Activated CD4-positive, alpha-beta T cell treated with anti-CD3 and anti-CD28 coated beads for 1 hour (primary cell): ENCODE measurements around the gene VAMP5.
"Not testable (repeated sequence)": the region's sequence is repeated elsewhere in the genome, so short reads cannot be mapped to it uniquely, and the experiment has no call there.

Source experiments
- DNase-seq: peaks from one replicate; pipeline ENCODE4 v3.0.0-alpha.2; 2020

VAMP5 gene

GRCh38 chr2:85584857-85585780 lies 888 bp downstream of the VAMP5 start:
- DNase-seq, result no peak

DNA sequence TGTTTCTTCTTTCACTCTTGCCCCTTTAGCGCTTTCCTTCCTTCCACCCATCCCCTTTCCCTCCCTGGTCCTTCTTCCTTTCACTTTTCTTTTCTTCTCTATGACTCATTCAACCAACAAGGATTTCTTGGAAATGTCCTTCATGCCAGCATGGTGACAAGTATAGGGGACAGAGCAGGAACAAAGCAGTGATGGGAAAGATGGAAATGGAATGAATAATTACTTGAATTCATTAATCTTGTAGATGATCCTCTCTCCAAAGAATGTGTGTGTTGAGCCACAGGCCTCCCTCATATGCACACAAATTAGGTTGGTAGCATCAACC lies 1.5 kb downstream of the VAMP5 start:
- DNase-seq, result no peak

DNA sequence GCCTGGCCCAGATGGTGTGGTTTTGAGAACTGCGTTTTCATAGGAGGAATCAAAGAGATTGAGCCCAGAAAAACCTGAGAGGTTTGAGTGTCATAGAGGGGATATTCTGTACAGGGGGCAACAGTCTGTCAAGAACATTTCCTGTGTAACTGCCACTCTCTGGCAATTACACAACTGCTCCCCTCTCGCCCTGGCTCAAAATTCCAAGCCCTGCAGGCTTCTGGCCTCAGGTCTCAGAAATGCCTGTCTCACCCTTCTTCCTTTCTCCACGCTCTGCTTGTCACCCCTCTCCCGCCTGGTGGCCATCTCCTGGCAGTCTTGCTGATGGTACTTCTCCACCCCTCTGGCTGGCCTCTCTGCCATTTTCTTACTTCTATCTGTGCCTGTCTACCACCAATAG lies 4.0 kb downstream of the VAMP5 start:
- no peak for DNase-seq

DNA sequence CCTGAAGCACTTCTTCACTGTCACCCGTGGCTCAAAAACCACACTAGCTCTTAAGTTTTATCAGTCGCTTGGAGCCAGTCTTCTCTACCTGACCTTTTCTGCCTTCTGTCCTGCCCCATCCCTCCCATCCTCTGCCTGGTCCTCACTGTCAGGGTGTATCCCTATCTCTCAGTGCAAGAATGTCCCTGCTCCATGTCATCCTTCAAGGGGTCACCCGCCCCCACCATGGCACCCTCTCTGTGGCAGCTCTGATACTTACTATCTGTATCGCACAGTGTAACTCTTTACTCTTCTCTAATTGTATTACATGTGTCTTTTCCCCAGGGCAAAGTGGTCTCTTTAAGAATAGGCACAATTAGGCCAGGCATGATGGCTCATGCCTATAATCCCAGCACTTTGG lies 4.4 kb downstream of the VAMP5 start:
- no peak for DNase-seq

DNA sequence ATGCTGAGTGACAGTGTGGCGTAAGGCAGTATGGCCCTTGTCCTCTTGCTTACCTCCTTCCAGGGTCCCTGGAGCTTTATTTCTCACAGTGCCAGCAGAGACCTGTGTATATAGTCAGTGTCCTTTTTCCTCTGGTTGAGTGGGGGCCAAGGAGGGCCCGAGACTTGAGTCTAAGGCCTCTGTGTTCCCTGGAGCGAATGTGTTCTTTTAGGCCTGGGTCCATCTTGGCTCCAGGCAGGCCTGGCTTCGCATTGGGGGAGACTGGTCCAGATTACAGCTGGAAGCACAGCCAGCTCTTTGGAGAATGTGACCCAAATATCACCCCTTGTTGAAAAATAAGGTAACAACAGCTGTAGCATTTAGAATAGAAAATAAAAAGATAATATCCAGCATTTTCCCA lies 5.0 kb downstream of the VAMP5 start:
- no peak for DNase-seq

GRCh38 chr2:85589982-85590791 lies 6.0 kb downstream of the VAMP5 start:
- DNase-seq, result no peak

- no peak for DNase-seq
Observed at GRCh38 chr2:85590950-85591349, 6.7 kb downstream of the VAMP5 start.

DNA sequence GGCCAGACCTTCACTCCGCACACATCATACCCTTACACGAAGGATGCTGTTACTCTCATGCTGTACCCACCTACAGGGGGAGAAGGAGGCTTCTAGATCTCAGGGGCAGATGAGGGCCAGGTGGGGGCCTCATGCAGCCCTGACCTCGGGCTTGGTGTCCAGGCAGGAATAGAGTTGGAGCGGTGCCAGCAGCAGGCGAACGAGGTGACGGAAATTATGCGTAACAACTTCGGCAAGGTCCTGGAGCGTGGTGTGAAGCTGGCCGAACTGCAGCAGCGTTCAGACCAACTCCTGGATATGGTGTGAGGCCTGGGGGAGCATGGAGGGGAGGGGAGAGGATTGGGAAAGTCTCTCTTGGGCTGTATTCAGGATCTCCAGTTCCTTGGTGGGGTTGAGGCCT lies 7.3 kb downstream of the VAMP5 start:
- DNase-seq, result no peak

- not testable (repeated sequence) for DNase-seq
Observed at GRCh38 chr2:85592299-85592698, 8.1 kb downstream of the VAMP5 start.

GRCh38 chr2:85593023-85593422 lies 8.8 kb downstream of the VAMP5 start:
- DNase-seq, result no peak

GRCh38 chr2:85594715-85595300 lies 10.6 kb downstream of the VAMP5 start:
- DNase-seq, result no peak

- peak; percentile 81 for DNase-seq
Observed at GRCh38 chr2:85595301-85596025, 11.2 kb downstream of the VAMP5 start, which contains the start of gene RNF181. TSS of gene RNF181 (plus strand) at chr2:85595745. CDS start at chr2:85595764, 19 bp downstream.

- no peak for DNase-seq
Observed at GRCh38 chr2:85596026-85596333, 11.7 kb downstream of the VAMP5 start.

DNA sequence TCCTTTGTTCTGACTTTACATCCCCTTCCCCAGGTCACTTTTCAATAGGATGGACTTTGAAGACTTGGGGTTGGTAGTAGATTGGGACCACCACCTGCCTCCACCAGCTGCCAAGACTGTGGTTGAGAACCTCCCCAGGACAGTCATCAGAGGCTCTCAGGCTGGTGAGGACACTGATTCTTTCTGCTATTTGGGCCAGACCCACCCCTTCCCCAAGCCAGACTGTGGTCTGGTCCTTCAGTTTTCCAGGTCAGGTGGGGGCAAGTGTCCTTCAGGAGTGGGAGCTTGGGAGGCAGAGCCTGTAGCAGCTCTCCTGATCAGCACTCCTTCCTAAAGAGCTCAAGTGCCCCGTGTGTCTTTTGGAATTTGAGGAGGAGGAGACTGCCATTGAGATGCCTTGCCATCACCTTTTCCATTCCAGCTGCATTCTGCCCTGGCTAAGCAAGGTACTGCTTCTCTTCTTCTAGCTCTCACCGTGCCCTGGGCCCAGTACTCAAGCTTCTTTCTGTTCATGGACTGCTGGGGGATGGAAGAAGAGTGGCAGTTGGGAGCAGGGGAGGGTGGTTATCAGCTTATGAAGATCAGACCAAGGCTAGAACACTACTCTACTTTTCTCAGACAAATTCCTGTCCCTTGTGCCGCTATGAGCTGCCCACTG lies 12.4 kb downstream of the VAMP5 start:
- DNase-seq, result no peak

- DNase-seq, result no peak
Observed at GRCh38 chr2:85597241-85597640, 13.0 kb downstream of the VAMP5 start.

DNA sequence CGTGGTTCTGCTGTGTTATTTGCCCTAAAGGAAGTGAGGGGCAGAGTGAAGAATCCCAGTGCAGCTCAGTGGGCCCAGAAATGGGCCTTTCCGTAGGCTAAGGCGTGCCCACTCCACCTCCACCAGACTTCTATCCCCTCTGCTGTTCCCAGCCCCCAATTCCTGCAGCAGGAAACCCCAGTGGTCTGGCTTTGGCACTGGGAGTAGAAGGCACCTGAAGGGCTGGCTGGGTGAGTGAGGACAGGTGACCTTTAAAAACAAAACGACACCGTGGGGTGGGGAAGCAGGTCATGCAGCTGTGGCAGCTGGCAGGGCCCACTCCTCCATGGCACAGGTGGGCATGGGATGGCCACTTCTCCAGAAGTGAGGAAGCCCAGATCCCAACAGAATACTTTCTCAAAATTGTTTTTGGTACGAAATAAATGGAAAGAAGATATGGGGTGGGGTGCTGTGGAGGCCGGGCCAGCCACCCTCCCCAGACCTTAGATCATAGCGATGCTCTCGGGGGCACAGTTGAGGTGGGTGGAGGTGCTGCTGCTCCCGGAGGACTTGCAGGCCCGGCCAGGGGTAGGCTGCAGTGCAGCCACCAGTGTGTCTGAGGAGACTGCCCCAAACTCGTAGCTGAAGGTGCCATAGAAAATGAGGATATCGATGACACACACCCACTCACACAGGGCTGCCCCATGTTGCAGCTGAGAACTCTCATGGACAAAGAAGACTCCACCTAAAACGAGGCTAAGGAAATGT lies 14.5 kb downstream of the VAMP5 start:
- DNase-seq, result no peak

- no peak for DNase-seq
Observed at GRCh38 chr2:85599468-85600234, 15.4 kb downstream of the VAMP5 start.

DNA sequence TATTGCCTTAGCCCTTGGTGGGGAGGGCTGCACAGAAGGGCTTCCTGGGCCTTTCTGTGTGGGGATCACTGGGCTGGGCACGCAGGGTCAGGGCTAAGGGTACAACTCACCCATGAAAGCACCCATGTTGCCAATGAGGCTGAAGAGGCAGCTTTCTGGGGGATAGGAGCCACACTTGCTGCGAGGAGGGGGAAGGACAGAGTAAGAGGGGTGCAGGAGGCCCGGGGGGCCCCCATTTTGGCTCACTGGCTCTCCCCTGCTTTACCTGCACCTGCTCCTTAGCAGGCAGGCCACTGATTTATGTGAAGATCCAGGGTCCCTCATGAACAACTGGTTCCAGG lies 16.0 kb downstream of the VAMP5 start:
- no peak for DNase-seq

- no peak for DNase-seq
Observed at GRCh38 chr2:85600951-85601770, 16.9 kb downstream of the VAMP5 start.

DNA sequence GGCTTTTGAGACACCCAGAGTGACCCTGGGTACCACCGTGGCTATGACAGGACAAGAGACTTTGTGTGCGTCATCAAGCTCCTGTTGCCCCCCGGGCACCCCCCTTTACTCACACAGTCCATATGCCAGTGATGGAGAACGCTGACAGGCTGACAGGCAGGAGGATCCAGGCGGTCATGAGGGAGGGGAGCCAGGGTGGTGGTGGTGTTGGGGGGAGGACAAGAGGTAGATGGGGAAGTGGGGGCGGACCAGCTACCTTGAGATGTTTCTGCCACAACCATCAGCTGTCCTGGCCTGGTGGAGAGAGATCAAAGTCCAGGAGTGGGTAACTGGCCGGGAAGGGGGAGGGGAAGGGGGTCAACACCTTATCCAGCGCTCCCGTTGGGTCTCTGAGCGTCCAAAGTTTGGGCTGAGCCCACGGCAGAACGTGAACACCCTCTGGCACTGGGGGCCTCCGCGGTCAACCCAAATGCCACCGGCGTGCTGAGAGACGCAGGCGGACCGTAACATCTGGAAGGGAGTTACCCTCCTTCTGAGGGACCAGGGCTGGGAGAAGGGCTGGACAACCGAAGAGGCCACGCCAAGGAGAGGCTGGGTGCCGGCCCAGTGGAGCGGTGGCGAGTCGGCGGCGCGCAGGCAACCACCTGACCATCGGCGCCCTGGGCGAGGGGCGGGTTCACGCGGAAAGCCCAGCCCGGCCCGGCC lies 17.7 kb downstream of the VAMP5 start:
- DNase-seq, result no peak
